ENCODE results near the gene GALNT14.

The GALNT14 gene

GRCh38 chr2:30974092-30974491, 164.1 kb downstream of the GALNT14 start:
- no peak for DNase-seq (ENCODE audit: low read depth)

GRCh38 chr2:30971231-30972025, 166.8 kb downstream of the GALNT14 start:
- DNase-seq (ENCODE audit: low read depth), result no peak

- DNase-seq (ENCODE audit: low read depth), result no peak
Measured at GRCh38 chr2:30968660-30969397, 169.4 kb downstream of the GALNT14 start.

GRCh38 chr2:30966786-30967185, 171.5 kb downstream of the GALNT14 start:
- no peak for DNase-seq (ENCODE audit: low read depth)

- DNase-seq (ENCODE audit: low read depth), result no peak
Measured at GRCh38 chr2:30965022-30965531, 173.2 kb downstream of the GALNT14 start.

GRCh38 chr2:30964334-30965005, 173.8 kb downstream of the GALNT14 start:
- no peak for DNase-seq (ENCODE audit: low read depth)

GRCh38 chr2:30963184-30963583, 175.1 kb downstream of the GALNT14 start:
- DNase-seq (ENCODE audit: low read depth), result no peak

GRCh38 chr2:30960213-30960612, 178.0 kb downstream of the GALNT14 start:
- no peak for DNase-seq (ENCODE audit: low read depth)

- DNase-seq (ENCODE audit: low read depth), result no peak
Measured at GRCh38 chr2:30959653-30960052, 178.6 kb downstream of the GALNT14 start.

GRCh38 chr2:30958918-30959265, 179.3 kb downstream of the GALNT14 start:
- DNase-seq (ENCODE audit: low read depth), result no peak

- DNase-seq (ENCODE audit: low read depth), result no peak
Measured at GRCh38 chr2:30958193-30958917, 179.9 kb downstream of the GALNT14 start.

- DNase-seq (ENCODE audit: low read depth), result no peak
Measured at GRCh38 chr2:30957591-30957990, 180.6 kb downstream of the GALNT14 start.

GRCh38 chr2:30956995-30957394, 181.2 kb downstream of the GALNT14 start:
- peak; percentile 44 for DNase-seq (ENCODE audit: low read depth)

- no peak for DNase-seq (ENCODE audit: low read depth)
Measured at GRCh38 chr2:30955516-30956132, 182.6 kb downstream of the GALNT14 start.

- DNase-seq (ENCODE audit: low read depth), result no peak
Measured at GRCh38 chr2:30950339-30950738, 187.9 kb downstream of the GALNT14 start.

- DNase-seq (ENCODE audit: low read depth), result peak; percentile 49
Measured at GRCh38 chr2:30949435-30949834, 188.8 kb downstream of the GALNT14 start.

GRCh38 chr2:30948857-30949256, 189.4 kb downstream of the GALNT14 start:
- no peak for DNase-seq (ENCODE audit: low read depth)

GRCh38 chr2:30948130-30948529, 190.1 kb downstream of the GALNT14 start:
- DNase-seq (ENCODE audit: low read depth), result no peak

- no peak for DNase-seq (ENCODE audit: low read depth)
Measured at GRCh38 chr2:30947686-30948085, 190.6 kb downstream of the GALNT14 start.

GRCh38 chr2:30942419-30942818, 195.8 kb downstream of the GALNT14 start:
- no peak for DNase-seq (ENCODE audit: low read depth)

- no peak for DNase-seq (ENCODE audit: low read depth)
Measured at GRCh38 chr2:30940839-30941238, 197.4 kb downstream of the GALNT14 start.

GRCh38 chr2:30939364-30939763, 198.9 kb downstream of the GALNT14 start:
- DNase-seq (ENCODE audit: low read depth), result no peak
